Motor neuron (in vitro differentiated cells): ENCODE results near the gene CCL27. TPM values are rescaled to one million over a fixed set of nuclear protein-coding genes. Genes with fewer than 3 reads are reported as not detected.
"Not testable (repeated sequence)": the region's sequence is repeated elsewhere in the genome, so short reads cannot be mapped to it uniquely, and the experiment has no call there.

ENCODE experiments used
- ATAC-seq, 8 experiments: fragments of 200-7000 bp; cut with Tn5 transposase; replicated peaks in 6 of 8; 2 replicates each; pipeline ENCODE4 v1.8.0; 2021; ENCODE audit warnings: mild to moderate bottlenecking in 8 of 8, moderate library complexity in 8 of 8
- H3K27ac ChIP-seq, 2 donors: fragments of 250-450 bp; sonication (Bioruptor Pico); 2 replicates each; pipeline ENCODE4 v1.9.0; 2021; ENCODE audit warnings: antibody characterized with exemption in 2 of 2, mild to moderate bottlenecking in 2 of 2, moderate library complexity in 1 of 2
- H3K4me1 ChIP-seq, 2 donors: fragments of 250-450 bp; sonication (Bioruptor Pico); replicated peaks in 1 of 2; 2 replicates each; pipeline ENCODE4 v1.6.1; 2021; ENCODE audit warnings: antibody characterized with exemption in 2 of 2, mild to moderate bottlenecking in 2 of 2, moderate library complexity in 1 of 2
- H3K4me3 ChIP-seq, 5 donors: fragments of 250-450 bp; sonication (Bioruptor Pico); 2 replicates each; pipeline ENCODE4 v1.9.0; 2021; ENCODE audit warnings: antibody characterized with exemption in 5 of 5, mild to moderate bottlenecking in 5 of 5, moderate library complexity in 4 of 5
- WGBS, 10 experiments: fragments of 450-650 bp; shearing (Covaris generic); methylation state at CpG; one replicate each; pipeline ENCODE4 v1.0.0; 2022; 5-methylcytosine and 5-hydroxymethylcytosine counted together
- in situ Hi-C, 9 experiments: fragments of 400-800 bp; cut with MboI; loops; one replicate each; pipeline ENCODE4 v1.15.0; 2021; ENCODE audit warnings: low sequenced_read_pairs in 9 of 9, low pct_unique_long_range_greater_than_20kb in 2 of 9; ENCODE audit not compliant: unreplicated experiment in 9 of 9
- total RNA-seq, 8 experiments: library from RNA; unstranded; fragments of 300-600 nt; gene quantifications; 2 replicates each; pipeline versions ENCODE4 v1.2.3 to v1.2.4, GENCODE V29; 2022

Gene CCL27
- total RNA-seq, 8 experiments from 2014 or later = 1.7 to 2.0 (median 1.8) TPM; not detected in 5

DNA sequence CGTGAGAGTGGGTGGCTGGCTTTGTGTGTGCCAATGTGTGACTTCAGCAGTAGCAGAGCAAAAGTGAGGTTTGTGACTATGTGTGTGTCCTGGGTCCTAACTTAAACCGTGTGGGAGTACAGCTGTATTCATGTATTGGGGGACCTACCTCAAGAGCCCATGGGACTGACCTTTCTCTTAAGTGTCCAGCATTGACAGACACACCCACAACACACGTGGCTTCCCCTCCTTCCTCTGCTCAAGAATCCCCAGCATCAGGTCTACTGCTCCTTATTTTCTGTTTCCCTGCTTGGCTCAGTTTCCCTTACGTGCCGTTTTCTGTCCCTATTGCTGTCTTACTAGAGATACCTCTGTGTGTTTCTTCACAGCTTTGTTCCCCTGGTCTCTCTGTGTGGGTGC lies 9.9 kb downstream of the CCL27 start:
- 0 to 86% (median 28%) methylated on average over 1 to 4 of the region's 5 CpGs; no CpG with 5 or more reads in 2 of the 10 experiments for WGBS, 10 experiments
- Histone ChIP-seq H3K27ac (peak overlapping the region; percentile 43 to 56), H3K4me1 (peaks cover 41 to 49% of the 10 kb centered on the region in 2 donors), H3K4me3 (peak overlapping the region in 2 of 5 donors; percentile 23 to 25)
- in situ Hi-C loops = no loop called here
- ATAC-seq = peak in 6 of 8 experiments; percentile 1 to 21 (median 6)

DNA sequence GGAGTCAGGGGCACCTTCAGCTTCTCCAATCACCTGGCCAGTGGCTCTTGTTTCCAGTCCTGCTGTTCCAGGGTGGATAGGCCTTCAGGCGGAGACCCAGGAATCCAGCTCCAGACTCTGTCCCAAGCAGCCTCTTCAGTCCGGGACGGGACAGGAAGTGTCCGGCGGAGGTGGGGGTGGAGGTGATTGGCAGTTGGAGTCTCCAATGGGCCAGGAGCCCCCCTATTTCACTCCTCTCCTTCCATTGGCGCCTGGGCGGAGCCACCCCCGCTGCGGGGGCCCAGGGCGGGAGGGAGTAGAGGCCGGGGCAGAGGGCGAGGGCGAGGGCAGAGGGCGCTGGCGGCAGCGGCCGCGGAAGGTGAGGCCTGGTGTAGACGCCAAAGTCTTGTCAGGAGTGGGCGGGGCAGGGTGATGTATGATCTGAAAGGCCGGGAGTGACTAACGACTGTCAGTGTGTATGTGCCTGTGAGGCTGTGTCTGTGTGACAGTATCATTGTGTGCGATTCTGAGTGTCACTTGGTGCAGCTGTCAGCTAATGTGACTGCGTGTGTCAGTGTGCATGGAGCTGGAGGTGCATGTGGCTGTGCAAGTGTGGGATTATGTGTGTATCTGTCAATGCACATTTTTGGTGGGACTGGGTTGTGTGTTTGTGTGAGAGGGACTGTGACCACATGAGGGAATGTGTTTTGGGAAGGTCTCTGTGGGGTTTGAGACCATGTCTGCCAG lies 10.4 kb downstream of the CCL27 start, which contains the start of gene IL11RA:
TSS of gene IL11RA (plus strand) at position 310 of the 726 bp plus-strand sequence. CDS start 3,033 bp downstream, outside the sequence.
- H3K4me1 ChIP-seq = peaks cover 38 to 51% of the 10 kb centered on the region in 2 donors

GRCh38 chr9:34651321-34651720 lies 11.1 kb downstream of the CCL27 start:
- WGBS, 10 experiments = 0 to 67% (median 33%) methylated on average over 1 to 4 of the region's 4 CpGs; no CpG with 5 or more reads in 3 of the 10 experiments
- in situ Hi-C loops = no loop called here
- peaks cover 38 to 51% of the 10 kb centered on the region in 2 donors for H3K4me1 ChIP-seq
- peak overlapping the region in 2 of 5 donors; percentile 23 to 30 for H3K4me3 ChIP-seq
- peak overlapping the region in 1 of 2 donors; percentile 69 for H3K27ac ChIP-seq
- no peak for ATAC-seq

More for the DNA sequence above, 10.4 kb downstream of the CCL27 start, which contains the start of gene IL11RA:
- Histone ChIP-seq H3K4me3 (peak within 1 kb of the TSS in 4 of 5 donors; percentile 7 to 30 (median 24)), H3K27ac (peak within 1 kb of the TSS; percentile 43 to 69)
- peak; percentile 70 to 91 (median 82) for ATAC-seq
- in situ Hi-C loops = no loop called here
- 0 to 3% (median 0%) methylated on average over 1 to 6 of the region's 24 CpGs; no CpG with 5 or more reads in 5 of the 10 experiments for WGBS, 10 experiments

DNA sequence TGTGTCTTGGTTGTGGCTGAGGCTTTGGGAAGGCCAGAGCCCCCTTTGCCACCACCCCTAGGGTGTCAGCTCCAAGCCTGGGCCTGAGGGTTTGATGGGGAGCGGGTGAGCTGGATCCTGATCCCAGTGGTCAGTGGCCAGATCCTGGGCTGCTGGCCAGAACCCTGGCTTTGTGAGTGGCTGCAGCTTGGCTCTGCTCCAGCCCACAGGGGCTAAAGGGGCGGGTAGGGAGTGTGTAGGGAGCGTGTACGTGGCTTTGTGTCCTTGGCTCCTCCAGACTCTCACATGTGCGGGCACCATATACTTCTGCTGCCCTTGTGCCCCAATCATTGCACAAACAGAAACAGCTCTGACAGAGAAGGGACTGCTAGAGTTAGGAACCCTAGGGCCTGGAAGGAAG lies 11.6 kb downstream of the CCL27 start:
- WGBS, 10 experiments = 60 to 100% (median 73%) methylated on average over 1 to 3 of the region's 5 CpGs; no CpG with 5 or more reads in 4 of the 10 experiments
- H3K27ac ChIP-seq = no peak overlapping the region
- ATAC-seq = no peak
- H3K4me1 ChIP-seq = peaks cover 43 to 55% of the 10 kb centered on the region in 2 donors
- no peak overlapping the region for H3K4me3 ChIP-seq
- in situ Hi-C loops = no loop called here

- WGBS, 10 experiments = 83 to 100% (median 92%) methylated on average over 1 to 5 of the region's 8 CpGs; no CpG with 5 or more reads in 5 of the 10 experiments
These were observed 13.8 kb downstream of the CCL27 start for GRCh38 chr9:34648673-34649072.

GRCh38 chr9:34647651-34648050 lies 14.8 kb downstream of the CCL27 start:
- H3K27ac ChIP-seq = peak overlapping the region in 1 of 2 donors; percentile 81
- WGBS, 10 experiments = 71 to 94% (median 80%) methylated on average over 2 to 4 of the region's 10 CpGs; no CpG with 5 or more reads in 6 of the 10 experiments
- H3K4me3 ChIP-seq = peak overlapping the region; percentile 46 to 67 (median 56)
- no peak for ATAC-seq
- in situ Hi-C loops = no loop called here
- peaks cover 28 to 33% of the 10 kb centered on the region in 2 donors for H3K4me1 ChIP-seq

More at GRCh38 chr9:34648673-34649072, 13.8 kb downstream of the CCL27 start:
- in situ Hi-C loops = no loop called here
- Histone ChIP-seq H3K4me3 (no peak overlapping the region), H3K4me1 (peaks cover 38 to 43% of the 10 kb centered on the region in 2 donors), H3K27ac (no peak overlapping the region)
- ATAC-seq = no peak

DNA sequence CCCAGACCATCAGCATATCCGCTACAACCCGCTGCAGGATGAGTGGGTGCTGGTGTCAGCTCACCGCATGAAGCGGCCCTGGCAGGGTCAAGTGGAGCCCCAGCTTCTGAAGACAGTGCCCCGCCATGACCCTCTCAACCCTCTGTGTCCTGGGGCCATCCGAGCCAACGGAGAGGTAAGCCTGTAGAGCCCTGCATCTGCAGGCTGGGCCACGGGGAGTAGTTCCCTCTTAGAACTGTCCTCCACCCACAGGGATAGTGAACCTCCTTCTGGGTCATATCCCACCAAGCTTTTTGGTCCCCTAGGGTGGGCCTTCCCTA lies 15.4 kb downstream of the CCL27 start:
- H3K4me1 ChIP-seq = peaks cover 22 to 28% of the 10 kb centered on the region in 2 donors
- peak overlapping the region; percentile 81 to 86 for H3K27ac ChIP-seq
- peak in 3 of 8 experiments; percentile 7 to 22 (median 12) for ATAC-seq
- H3K4me3 ChIP-seq = peak overlapping the region; percentile 46 to 67 (median 56)
- WGBS, 10 experiments = 23% methylated on average over 3 of the region's 8 CpGs; no CpG with 5 or more reads in 9 of the 10 experiments
- in situ Hi-C loops = no loop called here

DNA sequence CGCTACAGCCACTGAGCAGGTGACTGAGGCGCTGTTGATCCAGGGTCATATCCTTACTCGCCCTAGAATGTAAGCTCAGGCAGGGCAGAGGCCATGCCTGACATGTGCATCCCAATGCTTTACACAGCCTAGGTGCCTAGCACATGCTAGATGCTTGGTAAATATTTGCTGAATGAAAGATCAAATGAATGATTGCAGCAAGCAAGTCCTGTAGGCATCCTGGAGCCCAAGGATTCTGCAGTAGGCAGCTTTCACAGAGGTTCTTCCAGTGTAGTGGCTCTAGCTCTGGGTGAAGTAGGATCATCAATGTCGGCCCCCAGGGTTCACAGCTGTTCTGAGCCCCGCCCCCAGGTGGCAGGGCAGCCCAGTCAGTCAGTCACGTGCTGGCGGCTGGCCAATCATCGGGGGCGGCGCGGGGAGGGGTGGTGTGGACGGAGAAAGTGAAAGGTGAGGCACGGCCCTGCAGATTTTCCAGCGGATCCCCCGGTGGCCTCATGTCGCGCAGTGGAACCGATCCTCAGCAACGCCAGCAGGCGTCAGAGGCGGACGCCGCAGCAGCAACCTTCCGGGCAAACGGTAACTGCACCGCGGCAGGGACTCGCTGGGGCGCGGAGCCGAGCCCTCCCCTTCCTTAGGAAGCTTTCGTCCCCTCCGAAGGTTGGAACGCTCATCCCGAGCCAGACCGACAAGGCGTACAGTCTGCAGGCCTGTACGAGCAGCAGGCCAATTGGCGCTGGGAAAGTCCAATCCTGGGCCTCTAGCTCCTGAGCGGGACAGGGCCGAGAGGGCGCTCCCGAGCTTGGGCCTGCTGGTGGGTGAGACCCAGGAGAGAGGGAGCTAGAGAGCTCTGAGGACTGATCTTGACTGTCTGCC lies 16.0 kb downstream of the CCL27 start, which contains the start of gene GALT:
TSS of gene GALT (plus strand) at position 465 of the 873 bp plus-strand sequence. CDS start at position 495, 30 bp downstream.
- in situ Hi-C loops = no loop called here
- 0 to 100% (median 27%) methylated on average over 1 to 16 of the region's 43 CpGs; no CpG with 5 or more reads in 2 of the 10 experiments for WGBS, 10 experiments
- peak; percentile 84 to 92 (median 88) for ATAC-seq
- Histone ChIP-seq H3K4me1 (peaks cover 16 to 23% of the 10 kb centered on the region in 2 donors), H3K27ac (peak within 1 kb of the TSS; percentile 81 to 86), H3K4me3 (peak within 1 kb of the TSS; percentile 46 to 67 (median 56))

DNA sequence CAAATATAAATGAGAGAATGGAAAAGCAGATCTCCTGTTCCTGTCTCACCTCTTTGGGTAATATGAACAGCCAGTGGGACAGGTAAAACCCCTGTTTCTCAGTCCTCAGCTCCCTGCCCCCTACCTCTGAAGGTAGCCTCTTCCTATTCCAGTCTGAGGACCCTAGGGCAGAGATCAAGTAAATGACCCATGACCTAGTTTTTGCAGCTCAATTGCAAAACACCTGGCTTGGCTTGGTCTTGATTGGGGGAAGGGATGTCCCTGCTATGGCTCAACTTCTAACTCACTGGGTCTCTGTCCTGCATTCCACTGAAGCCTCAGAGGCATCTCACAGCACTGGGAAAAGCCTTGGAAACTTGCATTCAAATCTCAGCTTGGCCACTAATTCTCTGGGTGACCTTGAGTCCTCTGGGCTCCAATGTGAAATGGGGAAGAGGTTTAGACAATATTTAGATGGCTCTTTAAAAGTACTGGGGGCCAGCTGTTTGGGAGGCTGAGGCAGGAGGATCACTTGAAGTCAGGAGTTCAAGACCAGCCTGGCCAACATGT lies 17.6 kb downstream of the CCL27 start:
- Histone ChIP-seq H3K4me3 (no peak overlapping the region), H3K27ac (no peak overlapping the region), H3K4me1 (peaks cover 12 to 15% of the 10 kb centered on the region in 2 donors)
- no peak for ATAC-seq
- in situ Hi-C loops = no loop called here

DNA sequence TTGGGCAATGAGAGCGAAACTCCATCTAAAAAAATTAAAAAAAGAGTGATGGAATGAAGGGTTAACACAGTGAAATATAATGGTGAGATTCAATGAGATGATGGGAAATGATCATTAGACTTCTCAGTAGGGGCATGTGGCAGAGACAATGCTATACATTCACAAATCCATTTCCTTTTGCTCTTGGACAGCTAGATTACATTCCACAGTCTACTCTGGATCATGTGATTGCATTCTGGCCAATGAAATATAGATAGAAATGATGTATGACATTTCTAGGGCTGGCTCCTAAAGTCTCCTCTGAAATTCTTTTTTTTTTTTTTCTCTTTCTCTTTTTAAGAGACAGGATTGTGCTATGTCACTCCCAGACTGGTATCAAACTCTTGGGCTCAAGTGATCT lies 19.8 kb downstream of the CCL27 start:
- H3K27ac ChIP-seq = no peak overlapping the region
- no peak for ATAC-seq
- no peak overlapping the region for H3K4me3 ChIP-seq
- in situ Hi-C loops = no loop called here
- WGBS, 10 experiments = 60 to 83% (median 75%) methylated on average over 1 of the region's 1 CpG; no CpG with 5 or more reads in 7 of the 10 experiments
- H3K4me1 ChIP-seq = peaks cover 12 to 15% of the 10 kb centered on the region in 2 donors

DNA sequence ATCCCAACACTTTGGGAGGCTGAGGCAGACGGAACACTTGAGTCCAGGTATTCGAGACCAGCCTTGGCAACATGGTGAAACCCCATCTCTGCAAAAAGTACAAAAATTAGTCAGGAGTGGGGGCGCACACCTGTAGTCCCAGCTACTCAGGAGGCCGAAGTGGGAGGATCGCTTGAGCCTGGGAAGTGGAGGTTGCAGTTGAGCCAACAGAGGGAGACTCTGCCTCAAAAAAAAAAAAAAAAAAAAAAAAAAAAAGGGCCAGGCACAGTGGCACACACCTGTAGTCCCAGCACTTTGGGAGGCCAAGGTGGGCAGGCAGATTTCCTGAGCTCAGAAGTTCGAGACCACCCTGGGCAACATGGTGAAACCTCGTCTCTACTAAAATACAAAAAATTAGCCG lies 23.1 kb downstream of the CCL27 start:
- in situ Hi-C loops, H3K4me3 ChIP-seq, H3K27ac ChIP-seq, ATAC-seq: not testable (repeated sequence)
- peaks cover 10 to 14% of the 10 kb centered on the region in 2 donors for H3K4me1 ChIP-seq
- WGBS, 10 experiments = 77 to 100% (median 90%) methylated on average over 1 to 7 of the region's 8 CpGs

- in situ Hi-C loops = no loop called here
- Histone ChIP-seq H3K4me3 (peak overlapping the region; percentile 43 to 81 (median 50)), H3K27ac (peak overlapping the region; percentile 1), H3K4me1 (peaks cover 10 to 14% of the 10 kb centered on the region in 2 donors)
- 0 to 29% (median 16%) methylated on average over 1 to 5 of the region's 7 CpGs; no CpG with 5 or more reads in 4 of the 10 experiments for WGBS, 10 experiments
- ATAC-seq = no peak
These were observed 24.4 kb downstream of the CCL27 start for GRCh38 chr9:34638138-34638445.
